HG03442 (cell line): ENCODE results near the gene LAG3.

Source experiments
- ATAC-seq: cut with Tn5 transposase; IDR thresholded peaks from one replicate; pipeline ENCODE4 v1.9.1; 2021; ENCODE audit warnings: mild to moderate bottlenecking, moderate library complexity; ENCODE audit not compliant: unreplicated experiment

LAG3 gene

GRCh38 chr12:6771091-6771495, 1.2 kb upstream of the LAG3 start:
- no peak for ATAC-seq

- ATAC-seq, result no peak
Measured at GRCh38 chr12:6771509-6772330, 600 bp upstream of the LAG3 start.

- ATAC-seq, result no peak
Measured at GRCh38 chr12:6772726-6773589, 638 bp downstream of the LAG3 start.

- ATAC-seq, result no peak
Measured at GRCh38 chr12:6773590-6774351, 1.5 kb downstream of the LAG3 start.

- ATAC-seq, result no peak
Measured at GRCh38 chr12:6774499-6775062, 2.3 kb downstream of the LAG3 start.

GRCh38 chr12:6775185-6776174, 3.2 kb downstream of the LAG3 start:
- no peak for ATAC-seq

GRCh38 chr12:6777386-6777785, 5.1 kb downstream of the LAG3 start:
- ATAC-seq, result no peak

- ATAC-seq, result no peak
Measured at GRCh38 chr12:6778217-6778573, 5.9 kb downstream of the LAG3 start.

- no peak for ATAC-seq
Measured at GRCh38 chr12:6778574-6779550, 6.5 kb downstream of the LAG3 start.

- no peak for ATAC-seq
Measured at GRCh38 chr12:6779708-6780432, 7.5 kb downstream of the LAG3 start.

- ATAC-seq, result no peak
Measured at GRCh38 chr12:6780573-6780972, 8.3 kb downstream of the LAG3 start.

GRCh38 chr12:6782119-6782518, 9.8 kb downstream of the LAG3 start:
- ATAC-seq, result no peak

GRCh38 chr12:6782850-6783566, 10.7 kb downstream of the LAG3 start:
- no peak for ATAC-seq

GRCh38 chr12:6783828-6784227, 11.5 kb downstream of the LAG3 start:
- ATAC-seq, result no peak

GRCh38 chr12:6784296-6784695, 12.0 kb downstream of the LAG3 start:
- no peak for ATAC-seq

GRCh38 chr12:6784761-6785160, 12.4 kb downstream of the LAG3 start:
- ATAC-seq, result no peak

GRCh38 chr12:6786416-6787094, 14.2 kb downstream of the LAG3 start:
- ATAC-seq, result no peak
